ENCODE measurements around the gene HSPA2.
A peak's percentile ranks its signal among the peaks of the same experiment; 100 is the strongest.

- TF ChIP-seq EZH2 (IDR thresholded peaks at IDR 0.05; ENCODE audit: low read length, unreplicated experiment) (no peak), CTCF (conservative IDR thresholded peaks at IDR 0.05; ENCODE audit: low read depth, low read length) (peak; percentile 80), EZH2phosphoT487 (IDR thresholded peaks at IDR 0.05; ENCODE audit: borderline replicate concordance, low read length) (no peak)
Measured at GRCh38 chr14:64540208-64541202, at the start of gene HSPA2.

Measured in PC-3 (cell line).